Femur (tissue), 1 donor: ENCODE data around the gene FGF22.

ENCODE experiments used
- DNase-seq: peaks from one replicate; pipeline ENCODE4 v3.0.0-alpha.2; 2017

FGF22 gene

GRCh38 chr19:644789-645188 lies 5.1 kb downstream of the FGF22 start:
- no peak for DNase-seq

GRCh38 chr19:645912-646778 lies 6.5 kb downstream of the FGF22 start:
- DNase-seq, result no peak

GRCh38 chr19:646779-647565 lies 7.3 kb downstream of the FGF22 start:
- no peak for DNase-seq

DNA sequence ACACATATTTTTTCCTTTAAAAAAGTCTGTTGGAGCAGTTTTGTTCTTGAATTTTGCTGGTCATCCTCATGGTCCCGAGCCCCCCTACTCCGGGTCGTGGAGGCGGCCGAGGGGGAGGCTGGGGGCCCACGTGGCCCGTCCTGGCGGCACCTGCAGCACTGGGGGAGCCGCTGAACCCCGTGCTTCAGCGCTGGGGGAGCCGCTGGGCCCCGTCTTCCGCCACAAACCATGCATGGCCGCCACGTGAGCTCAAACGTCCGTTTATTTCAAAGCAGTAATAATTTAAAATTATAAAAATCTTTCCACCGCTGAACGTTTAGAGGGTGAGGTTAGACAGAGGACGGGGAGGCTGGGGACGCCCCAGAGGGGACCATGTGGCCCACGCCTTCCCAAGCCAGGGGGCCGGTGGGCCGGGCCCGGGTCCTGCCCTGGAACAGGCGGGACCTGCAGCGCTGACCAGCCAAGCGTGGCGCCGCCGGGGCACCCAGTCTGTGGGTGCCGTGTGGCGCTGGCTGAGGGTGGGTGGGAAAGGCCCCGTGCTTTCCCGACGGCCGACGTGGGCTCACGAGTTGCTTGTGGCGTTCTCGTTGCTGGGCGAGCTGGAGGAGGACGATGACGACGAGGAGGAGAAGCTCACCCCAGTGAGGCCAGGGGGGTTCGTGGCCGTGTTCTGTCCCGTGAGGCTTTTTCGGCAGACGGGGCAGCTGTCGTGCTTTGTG lies 8.0 kb downstream of the FGF22 start:
- no peak for DNase-seq

GRCh38 chr19:648305-648704 lies 8.6 kb downstream of the FGF22 start:
- no peak for DNase-seq

DNA sequence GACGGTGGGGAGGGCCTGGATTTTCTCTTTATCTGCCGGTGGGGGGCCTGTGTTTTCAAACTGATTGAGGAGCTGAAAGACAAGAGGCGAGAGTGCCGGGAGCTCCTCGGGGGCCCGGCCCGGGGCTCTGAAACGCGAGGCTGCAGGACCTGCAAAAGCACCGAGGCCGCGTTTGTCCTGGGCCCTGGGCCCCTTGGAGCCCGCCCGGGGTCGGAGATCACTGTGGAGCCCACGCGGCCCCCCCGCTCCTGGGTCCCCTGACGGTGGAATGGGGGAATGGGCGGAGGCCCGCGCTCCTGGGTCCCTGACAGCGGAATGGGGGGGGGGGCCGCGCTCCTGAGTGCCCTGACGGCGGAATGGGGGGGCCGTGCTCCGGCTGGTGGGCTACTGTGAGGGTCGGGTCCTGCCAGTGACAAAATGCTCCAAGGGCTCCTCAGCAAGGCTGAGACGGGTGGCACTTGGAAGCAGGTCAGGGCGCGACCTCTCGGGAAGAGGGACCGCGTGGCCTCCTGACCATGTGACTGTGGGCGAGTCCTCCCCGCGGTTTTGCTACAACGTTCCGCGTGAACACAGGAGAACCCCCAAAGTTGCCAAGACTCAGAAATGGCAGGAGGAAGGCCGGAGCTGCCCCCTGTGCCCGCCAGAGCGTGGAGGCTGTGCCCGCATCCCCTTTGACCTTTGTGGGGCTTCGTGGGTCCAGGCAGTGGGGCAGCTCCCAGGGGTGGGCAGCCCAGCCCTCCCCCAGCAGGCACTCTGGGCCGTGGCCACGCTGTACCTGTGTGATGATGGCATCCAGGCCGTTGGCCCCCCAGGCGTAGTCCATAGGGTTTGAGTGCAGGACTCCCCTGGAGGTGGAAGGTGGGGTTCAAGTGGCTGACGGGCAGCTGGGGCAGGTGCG lies 9.5 kb downstream of the FGF22 start:
- DNase-seq, result no peak

DNA sequence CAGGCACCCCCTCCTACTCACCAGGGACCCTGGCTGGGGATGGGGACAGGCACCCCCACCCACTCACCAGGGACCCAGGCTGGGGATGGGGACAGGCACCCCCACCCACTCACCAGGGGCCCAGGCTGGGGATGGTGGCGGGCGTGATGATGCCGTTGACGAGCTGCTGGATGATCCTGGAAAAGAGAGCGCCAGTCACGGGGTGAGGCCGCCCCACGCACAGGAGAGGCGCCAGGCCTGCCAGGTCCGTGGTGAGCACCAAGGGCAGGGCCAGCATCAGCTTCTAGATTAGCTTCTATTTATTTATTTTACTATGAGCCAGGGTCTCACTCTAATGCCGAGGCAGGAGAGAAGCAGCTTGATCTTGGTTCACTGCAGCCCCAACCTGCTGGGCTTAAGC lies 10.4 kb downstream of the FGF22 start:
- no peak for DNase-seq

DNA sequence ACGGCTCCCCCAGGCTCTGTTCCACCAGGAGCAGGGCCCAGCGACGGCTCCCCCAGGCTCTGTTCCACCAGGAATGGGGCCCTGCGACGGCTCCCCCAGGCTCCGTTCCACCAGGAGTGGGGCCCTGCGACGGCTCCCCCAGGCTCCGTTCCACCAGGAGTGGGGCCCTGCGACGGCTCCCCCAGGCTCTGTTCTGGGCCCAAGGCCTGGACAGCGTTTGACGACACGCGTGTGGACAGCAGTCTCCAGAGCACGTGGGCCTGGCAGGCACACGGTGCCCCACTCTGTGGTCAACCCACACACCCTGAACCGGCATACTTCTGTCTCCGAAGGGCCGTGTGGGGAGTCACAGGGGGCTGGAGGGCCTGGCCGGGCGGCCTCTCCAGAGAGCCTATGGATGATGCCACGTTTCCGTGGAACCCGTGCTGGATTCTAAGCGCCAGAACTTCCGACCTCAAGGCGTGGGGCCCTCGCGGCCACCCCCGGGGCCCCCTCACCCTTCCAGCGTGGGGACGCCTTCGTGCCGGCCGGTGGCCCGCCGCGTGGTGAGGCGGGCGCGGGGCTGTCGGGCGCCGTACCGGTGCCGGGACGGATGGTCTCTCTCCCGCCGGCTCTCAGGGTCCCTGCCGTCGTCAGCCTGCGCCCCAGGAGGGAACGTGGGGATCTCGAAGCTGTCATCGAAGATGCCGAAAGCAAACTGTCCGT lies 11.6 kb downstream of the FGF22 start:
- DNase-seq, result no peak

DNA sequence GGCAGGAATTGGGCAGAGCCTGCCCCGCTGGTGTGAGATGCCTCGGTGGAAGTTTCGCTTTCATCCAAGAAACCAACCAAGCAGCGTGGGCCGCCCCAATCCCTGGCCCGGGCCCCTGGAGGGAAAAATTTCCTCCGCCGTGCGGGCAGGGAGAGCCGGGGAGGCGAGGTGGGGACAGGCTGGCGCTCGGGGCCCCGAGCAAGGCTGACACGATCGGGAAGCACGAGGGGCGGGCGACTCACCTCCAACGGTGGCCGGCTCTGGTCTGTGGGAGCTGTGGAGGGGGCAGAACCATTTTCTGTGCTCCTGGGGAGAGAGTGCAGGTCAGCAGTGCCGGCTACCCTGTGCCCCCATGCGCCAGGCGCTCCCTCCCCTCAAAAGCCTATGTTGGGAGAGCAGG lies 12.3 kb downstream of the FGF22 start:
- DNase-seq, result no peak

DNA sequence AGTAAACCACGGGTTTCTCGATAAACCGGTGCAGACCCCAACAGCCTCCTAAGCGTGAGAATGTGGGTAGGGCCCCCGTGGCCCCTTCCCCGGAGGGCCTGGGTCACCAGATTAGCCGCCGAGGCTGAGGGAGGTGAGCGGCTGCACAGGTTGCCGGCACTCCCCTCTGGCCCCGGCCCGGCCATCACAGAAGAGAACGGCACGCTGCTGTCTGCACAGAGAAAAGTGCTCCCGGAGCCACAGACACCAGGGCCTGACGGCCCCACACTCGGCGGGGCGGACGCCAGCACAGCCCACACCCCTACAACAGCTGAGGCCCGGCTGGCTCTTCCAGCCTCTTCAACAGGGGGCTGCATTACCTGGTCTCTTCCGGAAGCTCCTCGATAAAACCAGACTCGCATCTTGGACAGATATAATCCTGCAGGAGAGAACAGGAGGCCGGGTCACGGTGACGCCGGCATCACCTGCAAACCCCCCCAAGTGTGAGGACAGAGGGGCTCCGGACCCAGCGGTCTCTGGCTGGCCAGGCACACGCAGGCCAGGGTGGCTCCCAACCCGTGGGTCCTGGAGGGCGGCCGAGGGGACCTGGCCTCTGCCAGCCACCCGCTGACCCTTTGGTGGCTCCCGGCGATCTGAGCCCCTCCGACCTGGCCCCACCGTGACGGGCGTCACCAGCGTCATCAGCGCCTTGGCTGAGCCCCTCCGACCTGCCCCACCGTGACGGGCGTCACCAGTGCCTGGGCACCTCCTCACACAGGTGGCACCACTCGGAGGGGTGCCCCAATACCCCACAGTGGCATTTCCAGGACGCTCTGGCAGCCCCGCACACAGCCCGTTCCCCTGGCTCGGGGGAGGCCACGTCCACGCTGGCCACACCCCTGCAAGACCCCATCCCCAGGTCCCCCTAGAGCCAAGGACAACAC lies 13.0 kb downstream of the FGF22 start:
- DNase-seq, result no peak

DNA sequence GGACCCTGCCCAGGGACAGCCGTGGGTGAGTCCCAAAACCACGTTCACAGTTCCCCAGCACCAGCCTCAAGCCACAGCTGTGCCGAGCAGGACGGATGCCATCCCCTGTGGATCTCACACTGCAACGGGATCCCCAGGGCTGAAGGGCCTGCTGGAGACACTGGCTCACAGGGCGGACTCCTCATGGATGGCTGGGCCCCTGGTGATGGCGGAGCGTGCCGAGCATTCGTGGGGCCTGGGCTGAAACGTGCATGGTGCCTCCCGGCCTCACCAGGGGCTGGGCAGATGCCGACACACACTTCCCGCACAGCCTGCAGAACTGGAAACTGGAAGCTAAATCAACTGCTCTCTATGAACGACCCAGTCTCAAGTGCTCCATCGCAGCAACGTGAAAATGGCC lies 13.7 kb downstream of the FGF22 start:
- no peak for DNase-seq

DNA sequence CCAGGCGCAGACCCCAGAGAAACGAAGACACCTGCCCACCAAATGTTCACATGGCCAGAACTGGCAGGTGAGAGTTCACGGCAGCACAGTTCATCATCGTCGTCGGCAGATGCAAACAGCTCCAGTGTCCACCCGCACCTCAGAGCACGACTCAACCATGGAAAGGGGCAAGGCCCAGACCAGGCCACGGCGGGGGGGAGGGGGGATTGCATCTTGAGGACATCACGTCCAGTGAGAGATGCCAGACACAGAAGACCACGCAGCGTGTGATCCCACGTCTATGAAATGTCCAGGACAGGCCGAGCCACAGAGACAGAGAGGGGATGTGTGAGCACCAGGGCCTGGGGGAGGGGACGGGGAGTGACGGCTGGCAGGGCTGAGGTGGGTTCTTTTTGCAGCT lies 16.0 kb downstream of the FGF22 start:
- no peak for DNase-seq

DNA sequence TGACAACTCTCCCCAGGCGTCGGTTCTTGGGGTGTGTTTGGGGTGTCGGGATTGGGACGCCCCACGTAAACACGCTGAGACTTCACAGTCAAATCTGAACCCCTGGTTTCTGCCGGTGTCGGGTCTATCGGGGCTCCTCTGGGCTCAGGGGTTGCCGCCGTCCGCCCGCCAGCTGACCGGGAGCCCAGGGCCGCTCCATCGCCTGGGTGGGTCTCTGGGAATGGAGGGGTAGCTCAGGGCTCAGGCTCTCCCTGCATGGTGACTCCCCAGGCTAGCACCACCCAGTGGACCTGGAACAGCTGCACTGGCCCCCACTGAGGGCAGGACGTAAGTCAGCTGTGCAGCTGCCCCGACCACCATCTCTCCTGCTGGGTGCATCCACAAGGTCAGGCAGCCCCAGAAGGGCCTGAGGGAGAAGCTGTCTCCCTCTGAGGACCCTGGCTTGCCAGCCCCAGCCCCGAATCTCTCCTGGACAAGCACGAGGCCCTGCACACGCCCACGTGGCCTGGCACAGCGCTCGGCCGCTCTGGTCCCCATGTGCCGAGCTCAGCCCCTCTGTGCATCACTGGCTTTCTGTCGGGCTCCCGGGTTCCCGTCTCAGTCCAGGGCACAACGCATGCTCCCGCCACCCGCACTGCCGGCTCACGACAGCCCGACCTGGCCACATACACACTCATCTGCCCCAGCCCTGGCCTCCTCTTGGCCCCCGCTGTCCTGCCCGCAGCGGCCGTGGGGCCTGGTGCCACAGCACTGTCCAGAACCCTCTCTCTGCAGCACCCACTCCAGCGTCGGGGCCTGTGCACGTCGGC lies 17.3 kb downstream of the FGF22 start:
- DNase-seq, result no peak

DNA sequence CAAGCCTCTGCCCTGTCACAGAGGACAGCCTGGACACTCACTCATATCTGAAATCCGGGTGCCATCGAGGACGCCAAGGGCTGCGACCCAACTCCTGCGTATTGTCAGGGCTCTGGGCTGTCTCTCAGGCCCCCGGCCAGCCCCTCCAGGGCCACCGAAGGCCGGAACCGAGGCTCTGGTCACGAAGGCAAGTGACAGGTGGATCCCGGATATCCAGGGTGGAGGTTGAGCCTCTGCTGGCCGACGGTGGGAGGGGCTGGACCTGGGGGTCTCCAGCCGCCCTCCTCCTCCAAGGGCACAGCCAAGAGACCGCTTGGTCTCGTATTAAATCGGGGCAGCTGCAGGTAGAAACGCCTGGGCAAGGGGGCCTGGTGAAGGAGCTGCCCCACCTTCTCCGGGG lies 17.9 kb downstream of the FGF22 start:
- DNase-seq, result no peak

DNA sequence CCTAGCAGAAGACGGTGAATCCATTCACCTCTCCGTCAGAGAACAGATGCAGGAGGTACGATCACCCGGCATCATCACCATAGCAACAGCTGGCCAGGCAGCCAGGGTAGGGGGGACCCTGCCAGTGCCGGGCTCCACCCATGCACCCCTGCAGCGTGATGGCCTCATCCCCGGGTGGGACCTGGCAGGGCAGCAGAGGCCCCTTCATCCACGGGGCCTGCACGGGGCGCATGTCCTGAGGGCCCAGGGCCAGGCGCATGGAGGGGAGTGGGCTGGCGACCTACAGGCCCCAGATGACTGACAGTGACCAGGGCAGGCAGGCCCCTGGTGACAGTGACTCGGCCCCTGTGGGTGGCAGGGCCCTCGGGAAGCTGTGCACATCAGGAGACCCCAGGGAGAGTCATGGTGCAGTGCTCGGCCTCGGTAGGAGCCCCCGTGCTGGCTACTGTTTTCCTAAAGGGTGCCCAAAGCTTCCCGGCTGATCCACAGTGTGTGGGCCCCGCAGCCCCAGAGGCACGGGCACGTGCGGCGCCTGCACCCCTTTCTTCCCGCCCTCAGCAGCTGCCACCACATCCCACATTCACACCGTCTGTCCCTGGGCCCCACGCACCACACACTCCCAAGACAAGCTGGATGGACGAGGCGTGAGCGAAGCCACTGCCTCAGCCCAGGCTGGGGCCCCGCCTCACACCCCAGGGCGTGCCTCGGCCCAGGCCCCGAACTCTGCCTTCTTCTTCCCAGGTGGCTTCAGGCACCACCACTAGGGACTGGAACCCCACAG lies 18.6 kb downstream of the FGF22 start:
- DNase-seq, result no peak

- no peak for DNase-seq
These were observed 19.5 kb downstream of the FGF22 start for GRCh38 chr19:658916-659839.

DNA sequence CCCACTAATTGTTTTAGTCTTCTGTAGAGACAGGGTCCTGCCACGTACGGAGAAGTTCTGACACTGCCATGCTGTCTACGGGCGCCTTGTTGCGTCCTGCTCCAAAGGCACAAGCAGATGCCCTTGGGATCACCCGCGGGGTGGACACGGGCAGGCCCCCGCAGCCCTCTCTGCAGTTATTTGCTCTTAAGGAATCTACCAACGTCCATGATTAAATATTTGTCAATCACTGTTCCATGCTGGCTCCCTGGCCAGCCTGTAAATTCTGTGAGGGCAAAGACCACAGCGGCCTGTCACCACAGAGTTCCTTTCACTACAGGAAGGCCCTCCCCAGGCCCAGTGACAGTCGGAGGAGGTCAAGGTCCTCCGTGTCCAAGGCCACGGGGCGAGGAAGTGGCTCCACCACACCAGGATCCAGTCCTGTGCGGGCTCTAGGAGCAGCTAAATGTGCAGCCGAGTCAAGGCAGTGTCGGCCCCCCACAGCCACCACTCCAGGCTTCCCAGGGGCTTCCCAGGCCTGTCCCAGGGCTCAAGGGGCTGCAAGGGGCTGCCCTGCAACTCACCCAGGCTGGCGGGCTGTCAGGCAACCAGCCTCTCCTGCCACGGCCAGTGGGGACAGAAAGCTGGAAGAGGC lies 21.2 kb downstream of the FGF22 start:
- DNase-seq, result no peak
